Stimulated activated CD4-positive, alpha-beta T cell treated with anti-CD3 and anti-CD28 coated beads, Interleukin-4, amount 100 ng/mL, for 48 hours (primary cell): ENCODE data around the gene COL4A3.
"Not testable (repeated sequence)": the region's sequence is repeated elsewhere in the genome, so short reads cannot be mapped to it uniquely, and the experiment has no call there.

Experiments used
- DNase-seq, 2 donors: peaks; one replicate each; pipeline ENCODE4 v3.0.0-alpha.2; 2020; ENCODE audit warnings: low read depth in 2 of 2

Gene COL4A3

DNA sequence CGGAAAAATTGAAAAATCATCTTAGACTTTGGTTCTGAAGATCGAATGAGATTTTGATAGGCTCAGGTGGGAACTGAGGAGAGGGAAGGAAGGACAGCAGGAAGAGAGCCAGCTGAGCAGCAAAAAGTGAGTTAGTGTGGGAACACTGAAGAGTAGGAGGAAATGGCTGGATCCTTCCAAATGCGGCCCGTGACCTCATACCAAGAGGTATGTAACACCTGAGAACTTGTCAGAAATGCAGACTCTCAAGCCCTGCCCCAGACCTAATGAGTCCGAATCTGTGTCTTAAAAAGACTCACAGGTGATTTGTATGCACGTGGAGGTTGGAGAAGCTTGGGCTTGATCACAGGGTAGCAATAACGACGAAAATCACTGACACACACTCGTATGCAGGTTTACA is 42.0 kb downstream of the COL4A3 start:
- DNase-seq: no peak

DNA sequence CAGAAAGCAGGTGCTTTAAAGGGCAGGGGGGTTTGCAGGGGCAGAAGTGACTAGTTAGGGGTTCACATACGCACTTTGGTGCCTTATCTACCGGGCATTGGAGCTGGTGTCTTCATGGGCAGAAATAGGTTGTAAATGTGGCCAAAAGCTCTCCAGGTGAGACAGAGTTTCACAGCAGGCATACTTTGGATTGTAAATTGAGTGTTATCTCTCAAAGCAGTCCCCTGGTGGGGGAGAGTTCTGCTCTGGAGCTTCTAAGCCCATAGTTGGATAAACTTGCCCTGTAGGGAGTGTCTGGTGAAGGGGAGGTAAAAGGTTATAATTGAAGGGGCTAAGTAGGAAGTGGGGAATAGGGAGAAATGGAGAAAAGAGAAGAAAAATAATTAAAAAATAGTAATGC is 43.1 kb downstream of the COL4A3 start:
- no peak for DNase-seq

DNA sequence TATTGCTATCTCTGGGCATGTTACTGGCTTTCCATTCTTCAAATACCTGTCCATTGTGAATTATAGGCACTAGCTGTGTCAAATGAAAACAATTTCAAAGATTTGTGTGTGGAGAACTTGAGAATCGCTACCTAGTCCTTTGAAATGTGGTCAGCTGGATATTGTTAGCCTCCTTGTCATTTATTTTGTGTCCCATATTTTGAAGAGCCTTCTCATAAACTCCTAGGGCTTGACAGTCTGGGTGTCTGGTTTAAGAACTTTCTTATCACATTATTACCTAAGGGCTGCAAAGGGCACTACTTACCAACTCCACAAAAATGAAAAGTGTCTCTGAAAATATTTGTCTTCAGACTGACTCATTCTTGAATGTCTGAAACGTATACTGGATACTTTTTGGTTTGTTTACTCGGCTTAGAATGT is 50.2 kb downstream of the COL4A3 start:
- no peak for DNase-seq

DNA sequence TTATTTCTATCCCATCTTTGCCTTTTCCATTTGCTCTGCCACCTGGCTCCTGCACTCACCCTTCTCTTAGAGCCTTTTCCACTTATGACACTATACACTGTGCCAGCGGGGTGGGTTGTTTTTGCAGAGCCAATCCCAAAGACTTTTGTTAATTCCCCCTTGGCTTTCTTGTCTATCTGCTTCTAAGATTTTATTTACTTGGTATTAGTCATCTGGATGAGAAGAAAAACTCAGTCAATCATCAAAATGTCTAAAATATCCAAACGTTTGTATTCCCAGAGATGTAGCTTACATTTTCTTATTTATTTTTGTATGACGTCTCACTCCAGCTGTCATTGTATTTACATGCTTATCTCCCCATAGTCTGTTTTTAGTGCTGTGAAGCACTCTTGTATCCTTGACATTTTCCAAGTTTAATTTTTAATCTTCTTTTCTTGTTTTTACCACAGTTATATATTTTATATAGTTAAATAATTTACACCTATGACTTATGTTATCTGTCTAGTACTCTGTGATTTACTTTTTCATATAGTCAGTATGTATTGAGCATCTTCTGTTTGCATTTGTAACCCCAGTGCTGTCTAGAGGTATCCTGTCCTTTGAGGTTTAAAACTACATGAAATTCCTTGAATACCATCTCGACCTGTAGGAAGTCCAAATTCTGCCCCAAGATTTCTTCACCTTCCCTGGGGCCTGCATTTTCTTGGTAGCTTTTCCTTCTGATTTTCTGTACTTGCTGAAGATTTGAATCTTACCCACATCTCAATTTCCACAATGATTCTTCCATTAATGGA is 55.1 kb downstream of the COL4A3 start:
- DNase-seq: no peak

DNA sequence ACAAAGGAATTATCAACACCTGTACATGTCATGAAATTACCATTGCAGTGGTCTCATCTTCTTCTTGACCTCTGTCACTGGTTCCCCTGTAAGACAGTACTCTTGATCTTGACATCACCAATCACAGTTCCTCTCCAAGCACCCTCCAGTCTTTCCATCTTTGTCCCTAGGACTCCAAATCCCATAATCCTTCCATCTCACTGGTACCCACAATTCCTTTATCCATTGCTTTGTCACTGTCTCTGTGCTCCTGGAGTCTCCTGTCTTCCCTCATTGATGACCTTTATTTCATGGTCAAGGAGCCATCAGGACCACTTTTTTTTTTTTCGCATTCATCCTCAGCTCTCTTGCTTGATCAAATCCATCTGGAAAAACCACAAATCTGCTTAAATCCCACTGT is 56.7 kb downstream of the COL4A3 start:
- DNase-seq: no peak

DNA sequence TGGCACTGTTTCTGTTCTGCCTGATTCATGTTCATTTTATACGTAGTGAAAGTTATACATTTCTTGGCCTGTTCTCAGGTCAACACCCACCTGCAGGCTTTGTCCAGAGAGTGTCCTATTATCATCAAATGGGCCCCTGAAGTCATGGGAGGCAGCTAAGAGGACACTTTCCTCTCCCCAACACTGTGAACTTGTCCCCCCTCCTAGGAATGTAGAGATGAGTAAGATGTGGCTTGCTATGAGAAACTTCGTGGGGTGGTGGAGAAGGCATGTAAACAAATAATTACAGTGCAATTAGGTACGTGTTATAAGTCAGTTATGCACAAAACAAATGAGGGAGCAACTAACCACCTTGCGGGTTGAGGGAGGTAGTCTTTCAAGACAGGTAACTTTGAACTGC is 57.9 kb downstream of the COL4A3 start:
- no peak for DNase-seq

DNA sequence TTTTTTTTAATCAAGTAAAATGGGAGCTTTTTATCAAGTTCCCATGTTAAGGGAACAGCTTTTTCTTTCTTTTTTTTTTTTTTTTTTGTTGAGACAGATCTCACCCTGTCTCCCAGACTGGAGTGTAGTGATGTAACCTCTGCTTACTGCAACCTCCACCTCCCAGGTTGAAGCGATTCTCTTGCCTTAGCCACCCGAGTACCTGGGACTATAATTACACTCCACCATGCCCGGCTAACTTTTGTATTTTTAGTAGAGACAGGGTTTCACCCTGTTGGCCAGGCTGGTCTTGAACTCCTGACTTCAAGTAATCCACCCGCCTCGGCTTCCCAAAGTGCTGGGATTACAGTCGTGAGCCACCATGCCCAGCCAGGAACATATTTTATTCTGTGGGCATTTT is 61.2 kb downstream of the COL4A3 start:
- not testable (repeated sequence) for DNase-seq

DNA sequence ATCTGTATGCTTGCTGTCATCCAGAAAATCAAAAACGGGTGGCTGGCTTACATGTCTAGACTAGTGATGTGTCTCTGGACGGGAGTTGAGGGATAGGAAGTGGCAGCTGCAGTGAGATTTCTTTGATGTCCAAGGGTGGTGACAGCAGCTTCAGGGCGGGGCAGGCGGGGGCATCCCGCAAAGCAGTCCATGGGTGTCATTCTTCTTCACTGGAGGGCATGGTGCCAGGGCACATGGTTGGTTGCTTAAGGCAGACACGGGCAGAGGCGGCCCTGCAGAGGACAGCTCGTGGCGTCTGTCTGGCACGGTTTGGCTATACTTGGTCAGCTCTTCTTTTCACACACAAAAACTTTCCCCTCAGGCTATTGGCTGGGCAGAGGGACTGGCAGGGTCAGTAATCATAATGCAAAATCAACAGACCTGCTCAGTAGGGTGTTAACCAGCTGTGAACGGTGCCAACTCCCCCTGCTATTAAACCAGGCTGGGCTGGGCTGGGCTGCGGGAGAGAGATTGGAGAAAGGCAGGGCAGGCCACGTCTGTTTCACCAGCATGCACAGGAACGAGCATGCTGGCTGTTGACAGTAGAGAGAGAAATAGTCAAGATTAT is 63.7 kb downstream of the COL4A3 start:
- no peak for DNase-seq

DNA sequence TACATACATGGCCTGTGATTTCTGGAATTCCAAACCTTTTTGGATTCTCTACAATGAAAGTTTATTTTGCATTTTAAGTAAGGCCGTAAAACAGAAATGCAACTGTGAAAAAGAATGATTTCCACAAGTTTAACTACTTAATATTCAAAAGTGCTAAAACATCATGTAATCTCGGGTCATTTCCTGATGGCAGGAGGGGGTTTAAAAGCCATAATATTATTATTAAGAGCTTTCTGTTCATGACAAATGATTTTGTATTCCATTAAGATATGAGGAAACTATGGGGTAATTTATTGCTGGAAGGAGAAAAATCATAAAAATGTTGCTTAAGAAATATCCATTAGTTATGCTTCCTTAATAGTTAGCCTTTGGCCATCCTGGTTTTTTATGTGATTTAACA is 65.7 kb downstream of the COL4A3 start:
- DNase-seq: no peak

DNA sequence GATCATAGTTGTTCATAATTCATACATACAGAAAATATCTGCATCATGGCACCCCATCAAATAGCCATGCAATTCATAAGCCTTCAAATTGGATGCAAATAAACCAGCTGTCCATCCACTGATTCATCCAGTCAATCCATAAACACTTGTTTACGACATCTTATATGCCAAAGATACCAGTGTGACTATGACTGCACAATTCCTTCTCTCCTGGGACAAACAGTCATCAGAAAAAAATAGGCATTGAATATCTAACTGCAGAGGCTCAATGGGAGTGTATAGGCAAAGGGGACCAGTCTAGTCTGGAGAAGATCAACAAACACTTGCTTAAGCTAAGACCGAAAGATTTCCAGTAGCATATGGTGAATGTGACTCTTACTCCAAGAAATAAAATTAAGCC is 70.0 kb downstream of the COL4A3 start:
- DNase-seq: no peak

DNA sequence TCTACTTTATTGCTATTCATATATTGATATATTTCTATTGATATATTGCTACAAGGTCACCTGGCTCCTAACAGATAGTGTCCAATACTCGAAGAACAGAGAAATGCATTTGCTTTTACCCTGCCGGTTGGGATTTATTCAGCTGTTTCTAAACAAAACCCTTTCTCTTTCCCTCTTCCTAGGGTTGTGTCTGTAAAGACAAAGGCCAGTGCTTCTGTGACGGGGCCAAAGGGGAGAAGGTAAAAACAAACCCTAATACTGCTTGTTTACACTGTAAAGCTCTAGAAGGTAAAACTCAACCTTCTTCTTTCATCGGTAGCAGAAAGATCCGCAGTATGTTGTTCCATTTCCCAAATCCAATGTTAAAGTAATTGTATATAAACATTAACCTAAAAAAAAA is 73.4 kb downstream of the COL4A3 start:
- no peak for DNase-seq

DNA sequence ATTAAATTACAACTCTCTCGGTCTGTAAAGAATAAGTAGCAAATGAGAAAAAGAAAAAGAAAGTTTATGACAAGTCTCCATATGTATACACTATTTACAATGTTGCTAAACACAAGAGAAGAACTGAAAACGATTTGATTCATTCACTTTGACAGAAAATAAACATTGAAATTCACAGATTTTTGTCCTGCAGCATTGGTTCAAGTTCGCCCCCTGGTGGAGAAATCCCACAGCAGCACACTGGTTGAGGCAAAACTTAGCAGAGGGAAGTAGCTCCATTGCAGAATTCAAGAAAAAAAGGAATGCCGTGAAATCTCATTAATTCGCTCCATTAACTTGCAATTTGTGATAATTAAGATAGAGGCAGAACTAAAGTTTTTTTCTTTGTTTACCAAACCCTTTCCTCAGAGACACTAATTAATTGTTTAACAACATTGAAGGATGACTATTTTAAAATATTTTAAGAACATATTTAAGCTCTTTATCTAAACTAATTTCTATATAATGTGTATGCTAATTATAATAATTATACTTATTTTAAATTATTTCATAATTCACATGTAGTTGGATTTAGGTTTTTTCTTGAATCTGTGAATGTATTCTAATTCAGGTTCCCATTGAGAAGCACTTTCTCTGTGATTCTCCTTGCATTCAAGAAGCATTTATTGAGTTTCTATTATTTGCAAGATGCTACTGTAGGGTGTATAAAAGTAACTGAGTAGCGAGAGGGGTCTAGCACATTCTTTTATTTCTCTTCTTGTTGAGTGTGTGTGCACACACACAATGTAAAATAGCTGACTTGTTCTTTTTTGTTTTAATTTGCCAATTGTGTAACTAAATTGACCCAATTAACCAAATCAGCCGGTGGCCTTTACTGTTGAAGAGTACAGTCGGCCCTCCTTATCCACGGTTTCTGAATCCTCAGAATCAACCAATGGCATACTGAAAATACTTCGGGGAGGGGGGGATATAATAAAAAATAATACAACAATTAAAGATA is 74.1 kb downstream of the COL4A3 start:
- peak; percentile 49 to 58 for DNase-seq

DNA sequence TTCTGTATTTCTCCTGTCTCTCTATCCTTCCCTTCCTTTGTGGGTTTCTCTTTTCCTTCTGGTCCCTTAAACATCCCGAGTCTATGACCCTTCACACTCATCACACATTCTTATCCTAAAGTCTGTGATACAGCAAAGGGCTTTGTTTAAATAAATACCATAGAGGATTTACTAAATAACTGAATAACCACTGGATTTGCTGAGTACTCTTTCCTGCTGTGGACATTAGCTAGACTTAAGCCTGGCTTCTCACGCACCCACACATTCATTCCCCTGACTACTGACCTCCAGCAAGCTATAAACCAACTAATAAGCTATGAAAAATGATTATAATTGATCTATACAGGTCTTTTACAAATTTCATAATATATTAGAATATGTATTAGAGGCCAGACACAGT is 76.6 kb downstream of the COL4A3 start:
- DNase-seq: no peak

DNA sequence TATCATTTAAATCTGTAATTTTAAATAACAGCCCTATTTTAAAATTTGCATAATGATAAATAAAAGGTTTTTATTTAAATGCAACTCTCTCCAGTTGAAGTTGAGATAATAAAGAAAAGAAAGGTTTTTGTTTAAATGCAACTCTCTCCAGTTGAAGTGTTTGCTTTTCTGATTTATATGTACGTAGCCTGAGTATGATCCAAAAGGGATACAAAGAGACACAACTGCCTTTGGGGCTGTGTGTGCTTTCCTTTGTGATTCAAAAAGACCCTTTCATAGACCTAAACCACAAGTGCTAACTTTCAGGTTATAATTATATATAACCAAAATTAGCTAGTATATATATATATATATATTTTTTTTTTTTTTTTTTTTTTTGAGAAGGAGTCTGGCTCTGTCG is 84.5 kb downstream of the COL4A3 start:
- DNase-seq: no peak

DNA sequence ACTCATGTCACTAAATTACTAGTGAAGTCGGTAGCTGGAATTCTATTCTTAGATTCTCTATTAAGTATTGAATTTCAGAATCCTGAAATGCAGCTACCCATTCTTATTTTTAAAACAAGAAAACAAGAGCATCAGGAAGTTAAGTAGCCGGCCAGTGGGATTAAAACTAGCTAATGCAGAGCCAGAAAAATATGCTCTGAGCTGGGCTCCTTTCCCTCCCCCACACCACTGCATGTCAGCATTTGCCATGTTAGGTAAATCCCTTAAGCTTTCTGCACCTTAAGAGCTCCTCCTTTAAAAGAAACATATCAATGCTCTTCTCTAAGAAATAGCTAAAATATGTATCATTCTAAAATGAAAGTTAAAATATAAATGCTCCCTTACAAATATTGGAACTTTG is 88.4 kb downstream of the COL4A3 start:
- no peak for DNase-seq

DNA sequence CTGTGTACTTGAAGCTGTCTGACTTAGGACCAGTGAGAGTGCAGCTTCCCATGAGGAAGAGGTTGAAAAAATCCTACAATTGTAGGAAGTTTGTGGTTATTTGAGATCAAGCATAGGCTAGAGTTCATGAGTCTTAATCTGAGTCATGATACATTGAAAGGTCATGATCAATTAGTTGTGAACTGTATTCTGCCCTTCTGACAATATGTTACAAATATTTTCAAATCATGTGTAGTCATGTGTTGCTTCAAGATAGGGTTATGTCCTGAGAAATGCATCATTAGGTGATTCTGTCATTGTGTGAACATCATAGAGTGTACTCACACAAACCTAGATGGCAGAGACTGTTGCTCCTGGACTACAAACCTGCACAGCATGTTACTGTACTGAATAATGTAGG is 92.2 kb downstream of the COL4A3 start:
- DNase-seq: no peak

DNA sequence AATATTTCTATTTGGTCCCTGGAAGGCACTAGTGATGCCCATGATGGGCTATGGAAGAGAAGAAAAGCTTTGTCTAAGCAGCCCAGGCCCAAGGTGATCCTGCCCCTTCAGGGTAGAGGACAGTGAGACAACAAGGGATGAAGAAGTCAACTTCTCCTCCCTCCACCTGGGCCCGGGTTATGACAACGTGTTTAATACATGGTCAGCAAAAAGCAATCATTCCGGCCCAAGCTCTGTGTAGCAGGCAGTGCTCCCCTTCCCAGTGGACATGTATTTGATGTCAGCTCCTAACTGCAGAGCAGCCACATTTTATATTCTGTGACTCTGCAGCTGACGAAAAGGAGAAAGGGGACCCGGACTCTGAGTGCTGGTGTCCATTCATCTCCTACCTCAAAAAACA is 93.4 kb downstream of the COL4A3 start:
- no peak for DNase-seq

DNA sequence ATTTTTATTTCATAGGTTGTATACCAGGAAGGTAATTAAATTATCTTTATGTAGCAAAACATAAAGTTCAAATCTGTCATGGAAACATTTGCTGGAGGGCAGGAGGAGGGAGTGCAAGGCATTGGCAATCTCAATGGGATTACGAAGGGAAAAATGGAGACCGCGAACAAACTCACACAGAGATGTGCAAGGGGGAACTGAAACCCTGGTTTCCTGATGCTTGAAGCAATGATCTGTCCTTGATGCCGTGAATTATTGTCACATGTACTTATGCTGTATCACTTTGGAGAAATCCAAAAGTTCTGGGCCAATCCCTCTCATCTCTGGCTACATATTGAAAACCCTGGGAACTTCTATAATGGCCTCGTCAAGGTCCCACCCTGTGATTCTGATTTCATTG is 95.6 kb downstream of the COL4A3 start:
- DNase-seq: no peak

DNA sequence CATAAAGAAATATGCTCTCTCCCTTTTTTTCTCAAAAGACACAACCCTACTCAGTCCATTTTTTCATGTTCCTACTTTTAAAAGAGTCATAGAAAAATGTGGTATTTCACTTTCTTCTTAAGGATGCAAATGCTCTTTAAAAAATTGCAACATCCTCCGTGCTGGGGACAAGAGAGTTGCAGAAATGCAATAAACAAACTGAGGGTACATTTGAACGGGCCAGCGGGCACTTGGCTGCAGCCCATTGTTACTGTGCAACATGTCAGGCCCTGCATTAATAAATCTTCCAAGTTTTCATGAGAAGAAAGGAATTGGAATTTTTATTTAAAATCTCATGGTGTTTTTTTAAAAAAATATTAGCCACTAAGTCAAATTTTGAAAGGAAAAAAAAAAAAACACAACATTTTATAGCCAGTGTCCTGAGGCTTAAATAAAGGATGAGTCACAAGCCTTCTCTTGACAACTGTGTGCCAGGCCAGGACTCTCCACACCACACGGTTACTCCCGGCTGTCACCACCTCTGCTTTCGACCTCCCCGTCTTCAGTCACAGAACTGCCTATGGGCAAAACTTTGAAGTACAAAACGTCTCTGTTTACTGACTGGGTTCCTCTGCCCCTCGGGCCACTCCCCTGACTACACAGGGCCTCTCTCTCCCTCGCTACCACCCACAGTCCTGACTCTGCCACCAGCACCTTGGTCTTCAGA is 103.1 kb downstream of the COL4A3 start:
- no peak for DNase-seq

DNA sequence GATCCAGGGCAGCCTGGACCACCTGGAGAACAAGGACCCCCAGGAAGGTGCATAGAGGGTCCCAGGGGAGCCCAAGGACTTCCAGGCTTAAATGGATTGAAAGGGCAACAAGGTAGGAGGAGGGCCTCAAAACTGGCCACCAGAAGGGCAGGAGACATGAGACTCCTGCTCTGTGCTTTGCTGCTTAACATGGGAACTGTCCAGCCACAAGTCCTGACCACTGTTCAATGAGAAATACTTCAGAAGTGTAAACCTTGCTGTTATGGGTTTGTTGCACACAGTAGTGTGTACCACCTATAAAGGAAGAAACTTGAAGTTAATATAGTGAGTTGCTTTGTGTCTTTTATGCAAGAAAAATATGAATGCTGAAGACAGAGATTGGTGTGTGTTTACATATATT is 116.5 kb downstream of the COL4A3 start:
- DNase-seq: no peak

DNA sequence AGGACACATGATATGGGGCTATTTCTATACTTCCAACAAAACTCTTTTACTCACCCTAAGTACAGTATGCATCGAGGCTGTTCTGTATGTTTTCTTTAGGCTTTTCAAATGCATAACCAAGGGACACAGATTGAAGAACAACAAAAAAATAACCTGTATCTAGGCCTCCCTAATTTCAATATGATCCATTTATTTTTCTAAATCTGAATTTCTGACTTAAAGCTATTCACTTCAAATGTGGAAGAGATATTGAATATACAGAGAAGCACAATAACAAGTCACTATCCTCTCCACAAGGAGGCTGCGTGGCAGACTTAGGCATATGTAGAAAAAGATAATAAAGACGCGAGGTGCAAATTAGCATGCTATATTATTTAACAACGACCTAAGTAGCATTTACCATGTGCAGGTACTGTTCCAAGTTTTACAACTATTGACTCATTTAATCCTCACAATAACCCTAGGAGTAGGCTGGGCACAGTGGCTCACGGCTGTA is 121.4 kb downstream of the COL4A3 start:
- DNase-seq: no peak

DNA sequence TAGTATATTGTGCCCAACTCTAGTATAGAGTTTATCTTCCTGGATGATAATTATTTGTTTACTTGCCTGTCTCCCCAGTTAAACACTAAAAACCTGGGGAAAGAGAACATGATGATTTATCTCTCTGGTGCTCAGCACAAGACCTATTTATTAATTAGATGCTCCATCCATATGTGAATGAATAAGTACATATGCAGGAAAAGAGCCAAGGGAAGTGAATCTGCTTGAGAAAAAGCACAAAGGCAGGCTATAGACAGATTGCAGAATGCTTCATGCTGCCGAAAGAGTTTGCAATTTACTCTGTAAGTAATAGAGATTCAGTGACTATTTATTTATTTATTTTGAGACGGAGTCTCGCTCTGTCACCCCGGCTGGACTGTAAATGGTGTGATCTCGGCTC is 123.3 kb downstream of the COL4A3 start:
- no peak for DNase-seq
